Liver (tissue), 9 donors: ENCODE results near the gene NR1I3. TPM values are rescaled to one million over a fixed set of nuclear protein-coding genes. Genes with fewer than 3 reads are reported as not detected.

Experiments
- DNase-seq: peaks from one replicate; pipeline ENCODE4 v3.0.0-alpha.2; 2017; ENCODE audit warnings: low spot score
- H3K27ac ChIP-seq, 2 donors: one replicate each; pipeline ENCODE4 v1.7.0; 2013; ENCODE audit warnings: inconsistent platforms in 2 of 2, low read length in 2 of 2, control low read depth in 1 of 2, low read depth in 1 of 2, mild to moderate bottlenecking in 1 of 2
- H3K27me3 ChIP-seq, 4 donors: one replicate each; pipeline versions ENCODE4 v1.6.1 to v1.7.0; 2013; ENCODE audit warnings: low read length in 3 of 4, inconsistent platforms in 1 of 4, mild to moderate bottlenecking in 1 of 4, moderate library complexity in 1 of 4; ENCODE audit not compliant: control insufficient read depth in 4 of 4, insufficient read depth in 4 of 4
- H3K36me3 ChIP-seq, 4 donors: one replicate each; pipeline versions ENCODE4 v1.6.1 to v1.7.0; 2013; ENCODE audit warnings: low read length in 3 of 4, mild to moderate bottlenecking in 3 of 4, low read depth in 1 of 4, moderate library complexity in 1 of 4; ENCODE audit not compliant: control insufficient read depth in 4 of 4, insufficient read depth in 3 of 4
- H3K4me1 ChIP-seq, 4 donors: one replicate each; pipeline versions ENCODE4 v1.6.1 to v1.7.0; 2013; ENCODE audit warnings: low read length in 3 of 4, mild to moderate bottlenecking in 3 of 4, moderate library complexity in 1 of 4; ENCODE audit not compliant: control insufficient read depth in 4 of 4, insufficient read depth in 4 of 4
- H3K4me3 ChIP-seq, 3 donors: one replicate each; pipeline versions ENCODE4 v1.6.1 to v1.7.0; 2013; ENCODE audit warnings: low read length in 3 of 3, control low read depth in 1 of 3, low read depth in 1 of 3, mild to moderate bottlenecking in 1 of 3
- H3K9ac ChIP-seq, 2 donors: one replicate each; pipeline ENCODE4 v1.7.0; 2013; ENCODE audit warnings: low read length in 2 of 2, mild to moderate bottlenecking in 2 of 2, moderate library complexity in 2 of 2, control low read depth in 1 of 2, low read depth in 1 of 2
- H3K9me3 ChIP-seq, 4 donors: one replicate each; pipeline versions ENCODE4 v1.6.1 to v1.7.0; 2013; ENCODE audit warnings: low read length in 3 of 4; ENCODE audit not compliant: control insufficient read depth in 4 of 4
- EGR1 ChIP-seq, 2 donors: IDR thresholded peaks; 2 replicates each; pipeline ENCODE4 v1.6.1; 2016 to 2018; ENCODE audit warnings: antibody characterized with exemption in 2 of 2, low read depth in 2 of 2
- FOXA1 ChIP-seq: IDR thresholded peaks from 2 replicates; pipeline ENCODE4 v1.6.1; 2016; ENCODE audit warnings: antibody characterized with exemption
- FOXA2 ChIP-seq: IDR thresholded peaks from 2 replicates; pipeline ENCODE4 v1.6.1; 2016; ENCODE audit warnings: antibody characterized with exemption
- GABPA ChIP-seq, 2 donors: IDR thresholded peaks in 1 of 2; conservative IDR thresholded peaks in 1 of 2; 2 replicates each; pipeline ENCODE4 v1.6.1; 2016; ENCODE audit warnings: antibody characterized with exemption in 2 of 2, mild to moderate bottlenecking in 1 of 2, moderate library complexity in 1 of 2
- HNF4A ChIP-seq, 2 donors: conservative IDR thresholded peaks; 2 replicates each; pipeline ENCODE4 v1.6.1; 2016; ENCODE audit warnings: antibody characterized with exemption in 2 of 2, mild to moderate bottlenecking in 2 of 2
- HNF4G ChIP-seq: IDR thresholded peaks from 2 replicates; pipeline ENCODE4 v1.6.1; 2016; ENCODE audit warnings: antibody characterized with exemption
- JUND ChIP-seq, 2 donors: IDR thresholded peaks; 2 replicates each; pipeline ENCODE4 v1.6.1; 2016; ENCODE audit warnings: antibody characterized with exemption in 2 of 2
- MAX ChIP-seq: IDR thresholded peaks from 2 replicates; pipeline ENCODE4 v1.6.1; 2016; ENCODE audit warnings: antibody characterized with exemption
- NR2F2 ChIP-seq: IDR thresholded peaks from 2 replicates; pipeline ENCODE4 v1.6.1; 2016; ENCODE audit warnings: antibody characterized with exemption
- RAD21 ChIP-seq, 2 donors: IDR thresholded peaks; 2 replicates each; pipeline ENCODE4 v1.6.1; 2016; ENCODE audit warnings: antibody characterized with exemption in 2 of 2, mild to moderate bottlenecking in 2 of 2
- REST ChIP-seq: IDR thresholded peaks from 2 replicates; pipeline ENCODE4 v1.6.1; 2016; ENCODE audit warnings: antibody characterized with exemption, mild to moderate bottlenecking
- RXRA ChIP-seq, 2 donors: IDR thresholded peaks; 2 replicates each; pipeline ENCODE4 v1.6.1; 2017 to 2018; ENCODE audit warnings: antibody characterized with exemption in 2 of 2, mild to moderate bottlenecking in 1 of 2
- SP1 ChIP-seq: IDR thresholded peaks from 2 replicates; pipeline ENCODE4 v1.6.1; 2018; ENCODE audit warnings: antibody characterized with exemption, mild to moderate bottlenecking
- TAF1 ChIP-seq: conservative IDR thresholded peaks from 2 replicates; pipeline ENCODE4 v1.6.1; 2016; ENCODE audit warnings: antibody characterized with exemption, mild to moderate bottlenecking
- YY1 ChIP-seq: IDR thresholded peaks from 2 replicates; pipeline ENCODE4 v1.6.1; 2016; ENCODE audit warnings: antibody characterized with exemption, mild to moderate bottlenecking
- ZBTB33 ChIP-seq: IDR thresholded peaks from 2 replicates; pipeline ENCODE4 v1.6.1; 2016; ENCODE audit warnings: antibody characterized with exemption
- WGBS: extraction: QIAGEN DNeasy Blood & Tissue Kit; methylation state at CpG from one replicate; pipeline ENCODE4 v1.1.7; 2013; 5-methylcytosine and 5-hydroxymethylcytosine counted together
- polyA plus RNA-seq, 2 donors: library from polyadenylated mRNA; stranded (reverse) in 1 of 2; unstranded in 1 of 2; fragments of 200-250 nt in 1 of 2; fragments of >200 nt in 1 of 2; fragmentation: Nextera tagmentation in 1 of 2; extraction: Ambion mirVana in 1 of 2; gene quantifications; one replicate each; pipeline versions ENCODE4 v1.2.1 to v1.2.3, GENCODE V29; 2013 to 2015
- total RNA-seq, 2 donors: library from RNA; depleted of rRNA; stranded (reverse); fragments of >200 nt; gene quantifications; one replicate each; pipeline ENCODE4 v1.2.3, GENCODE V29; 2014
- TF ChIP-seq, protein P1 (sequence below): fragments of 150-350 bp; IDR thresholded peaks from 2 replicates; pipeline ENCODE4 v1.5.1; 2017; ENCODE audit warnings: improper control_type of control experiment, low read depth, low read length; ENCODE audit not compliant: missing input control
- TF ChIP-seq, protein P2 (sequence below): IDR thresholded peaks from 2 replicates; pipeline ENCODE4 v1.6.1; 2016; ENCODE audit warnings: antibody characterized with exemption
- donor health status: healthy.
- donor health status: healthy.
- donor health status: healthy.
- donor health status: healthy.
- donor health status: healthy.

NR1I3 gene
- total and polyA plus RNA-seq, 4 donors = 10.4 to 128 (median 47.7) TPM

DNA sequence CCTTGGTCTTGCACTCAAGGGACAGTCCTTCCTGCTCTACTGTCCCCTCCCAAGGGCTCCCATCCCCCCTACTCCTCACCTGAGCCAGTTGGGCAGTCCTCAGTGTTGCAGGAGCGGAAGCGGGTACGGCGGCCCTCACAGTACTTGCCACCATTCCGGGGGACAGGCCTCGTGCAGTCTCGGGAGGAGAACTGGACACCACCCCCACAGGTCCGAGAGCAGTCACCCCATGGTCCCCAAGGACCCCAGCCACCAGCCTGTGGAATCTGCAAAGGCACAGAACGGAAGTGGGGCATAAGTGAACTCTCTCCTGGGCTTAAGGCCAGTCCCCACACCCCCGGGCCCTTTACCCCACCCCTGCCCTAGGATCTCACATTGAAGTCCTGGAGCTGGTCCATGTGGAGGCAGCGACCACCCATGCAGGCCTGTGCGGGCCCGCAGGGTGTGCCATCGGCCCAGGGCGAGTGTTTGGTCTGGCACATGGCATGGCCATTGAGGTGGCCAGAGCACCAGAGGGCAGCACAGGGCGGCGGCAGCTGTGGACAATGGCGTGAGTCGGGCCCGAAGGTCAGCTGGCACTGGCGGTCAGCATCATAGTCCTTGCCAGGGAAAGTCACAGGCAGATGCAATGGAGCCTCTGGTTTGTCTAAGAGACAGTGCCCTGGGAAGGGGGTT is 44.3 kb downstream of the NR1I3 start:
- H3K27ac ChIP-seq = peak overlapping the region in 1 of 2 donors; percentile 17
- no peak overlapping the region for H3K9ac ChIP-seq
- no peaks in the 10 kb centered on the region for H3K9me3 ChIP-seq
- peak overlapping the region in 1 of 3 donors; percentile 21 for H3K4me3 ChIP-seq
- H3K4me1 ChIP-seq = peaks cover 9 to 30% (median 18%) of the 10 kb centered on the region in 4 donors
- TF ChIP-seq TAF1 = no peak
- TF ChIP-seq EGR1 (IDR thresholded peaks at IDR 0.05; ENCODE audit: low read depth in 2 of 2) = no peak
- peak; percentile 35 for TF ChIP-seq NR2F2
- TF ChIP-seq HNF4A (conservative IDR thresholded peaks at IDR 0.05) = peak; percentile 78 to 85
- TF ChIP-seq FOXA1 = peak; percentile 46
- peak; percentile 85 to 88 for TF ChIP-seq RXRA (IDR thresholded peaks at IDR 0.05)
- TF ChIP-seq, protein P1, sequence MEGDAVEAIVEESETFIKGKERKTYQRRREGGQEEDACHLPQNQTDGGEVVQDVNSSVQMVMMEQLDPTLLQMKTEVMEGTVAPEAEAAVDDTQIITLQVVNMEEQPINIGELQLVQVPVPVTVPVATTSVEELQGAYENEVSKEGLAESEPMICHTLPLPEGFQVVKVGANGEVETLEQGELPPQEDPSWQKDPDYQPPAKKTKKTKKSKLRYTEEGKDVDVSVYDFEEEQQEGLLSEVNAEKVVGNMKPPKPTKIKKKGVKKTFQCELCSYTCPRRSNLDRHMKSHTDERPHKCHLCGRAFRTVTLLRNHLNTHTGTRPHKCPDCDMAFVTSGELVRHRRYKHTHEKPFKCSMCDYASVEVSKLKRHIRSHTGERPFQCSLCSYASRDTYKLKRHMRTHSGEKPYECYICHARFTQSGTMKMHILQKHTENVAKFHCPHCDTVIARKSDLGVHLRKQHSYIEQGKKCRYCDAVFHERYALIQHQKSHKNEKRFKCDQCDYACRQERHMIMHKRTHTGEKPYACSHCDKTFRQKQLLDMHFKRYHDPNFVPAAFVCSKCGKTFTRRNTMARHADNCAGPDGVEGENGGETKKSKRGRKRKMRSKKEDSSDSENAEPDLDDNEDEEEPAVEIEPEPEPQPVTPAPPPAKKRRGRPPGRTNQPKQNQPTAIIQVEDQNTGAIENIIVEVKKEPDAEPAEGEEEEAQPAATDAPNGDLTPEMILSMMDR = peak; percentile 37
- TF ChIP-seq SP1 = peak; percentile 92
- TF ChIP-seq RAD21 (IDR thresholded peaks at IDR 0.05) = peak; percentile 69 to 76
- TF ChIP-seq, protein P2, sequence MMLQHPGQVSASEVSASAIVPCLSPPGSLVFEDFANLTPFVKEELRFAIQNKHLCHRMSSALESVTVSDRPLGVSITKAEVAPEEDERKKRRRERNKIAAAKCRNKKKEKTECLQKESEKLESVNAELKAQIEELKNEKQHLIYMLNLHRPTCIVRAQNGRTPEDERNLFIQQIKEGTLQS = no peak
- TF ChIP-seq FOXA2 = no peak
- no peak for TF ChIP-seq ZBTB33
- TF ChIP-seq HNF4G = peak; percentile 11
- peak in 1 of 2 donors; percentile 9 for TF ChIP-seq JUND (IDR thresholded peaks at IDR 0.05)
- no peak for TF ChIP-seq GABPA (IDR thresholded peaks at IDR 0.05 in 1 of 2, conservative IDR thresholded peaks at IDR 0.05 in 1 of 2)
- TF ChIP-seq YY1 = peak; percentile 97
- TF ChIP-seq MAX = peak; percentile 94
- peak; percentile 38 for TF ChIP-seq REST
- peaks cover 0 to 5% (median under 1%) of the 10 kb centered on the region in 4 donors for H3K36me3 ChIP-seq
- H3K27me3 ChIP-seq = no peaks in the 10 kb centered on the region
- DNase-seq = no peak
- 46% methylated on average over 21 of the region's 21 CpGs for WGBS
